Trophoblast cell (in vitro differentiated cells and primary cell): ENCODE measurements around the gene GAS2L1.

Experiments used
- DNase-seq, 2 donors: peaks; one replicate each; pipeline ENCODE4 v3.0.0-alpha.2; 2016
- H2AFZ ChIP-seq: 2 replicates; pipeline ENCODE4 v1.6.1; 2013; ENCODE audit warnings: low read length, moderate library complexity, mild to moderate bottlenecking; ENCODE audit not compliant: insufficient read depth, poor library complexity
- H2AK5ac ChIP-seq: 2 replicates; pipeline ENCODE4 v1.6.1; 2013; ENCODE audit warnings: mild to moderate bottlenecking, low read length
- H2BK120ac ChIP-seq: 2 replicates; pipeline ENCODE4 v1.6.1; 2013; ENCODE audit warnings: low read length, mild to moderate bottlenecking, moderate library complexity; ENCODE audit not compliant: insufficient read depth, poor library complexity
- H2BK12ac ChIP-seq: 2 replicates; pipeline ENCODE4 v1.6.1; 2013; ENCODE audit warnings: mild to moderate bottlenecking, low read length, moderate library complexity
- H2BK5ac ChIP-seq: 2 replicates; pipeline ENCODE4 v1.6.1; 2013; ENCODE audit warnings: low read length, low read depth, moderate library complexity, mild to moderate bottlenecking; ENCODE audit not compliant: poor library complexity
- H3K14ac ChIP-seq: 2 replicates; pipeline ENCODE4 v1.6.1; 2013; ENCODE audit warnings: mild to moderate bottlenecking, low read length
- H3K18ac ChIP-seq: 2 replicates; pipeline ENCODE4 v1.6.1; 2013; ENCODE audit warnings: mild to moderate bottlenecking, low read length
- H3K23ac ChIP-seq: 2 replicates; pipeline ENCODE4 v1.6.1; 2013; ENCODE audit warnings: low read length
- H3K27ac ChIP-seq: 2 replicates; pipeline ENCODE4 v1.5.1; 2013; ENCODE audit warnings: low read depth, mild to moderate bottlenecking, inconsistent platforms, low read length, moderate library complexity
- H3K27me3 ChIP-seq: 2 replicates; pipeline ENCODE4 v1.6.1; 2013; ENCODE audit warnings: inconsistent platforms, mild to moderate bottlenecking, low read length, moderate library complexity; ENCODE audit not compliant: insufficient read depth
- H3K36me3 ChIP-seq, 2 experiments: 1 replicate in 1 of 2; 2 replicates in 1 of 2; pipeline ENCODE4 v1.6.1; 2013; ENCODE audit warnings: low read length in 2 of 2, mild to moderate bottlenecking in 2 of 2, moderate library complexity in 1 of 2; ENCODE audit not compliant: insufficient read depth in 2 of 2, control insufficient read depth in 1 of 2
- H3K4ac ChIP-seq: 2 replicates; pipeline ENCODE4 v1.6.1; 2013; ENCODE audit warnings: low read depth, mild to moderate bottlenecking, low read length, moderate library complexity
- H3K4me1 ChIP-seq, 2 experiments: 1 replicate in 1 of 2; 2 replicates in 1 of 2; pipeline ENCODE4 v1.6.1; 2013; ENCODE audit warnings: low read length in 2 of 2, mild to moderate bottlenecking in 2 of 2, moderate library complexity in 1 of 2; ENCODE audit not compliant: insufficient read depth in 2 of 2, control insufficient read depth in 1 of 2
- H3K4me2 ChIP-seq: 2 replicates; pipeline ENCODE4 v1.6.1; 2013; ENCODE audit warnings: inconsistent platforms, mild to moderate bottlenecking, low read length, moderate library complexity
- H3K4me3 ChIP-seq: 2 replicates; pipeline ENCODE4 v1.5.1; 2013; ENCODE audit warnings: mild to moderate bottlenecking, low read depth, low read length, inconsistent platforms
- H3K79me1 ChIP-seq: one replicate; pipeline ENCODE4 v1.6.1; 2013; ENCODE audit warnings: low read length
- H3K79me2 ChIP-seq: 2 replicates; pipeline ENCODE4 v1.6.1; 2013; ENCODE audit warnings: low read length, mild to moderate bottlenecking; ENCODE audit not compliant: control insufficient read depth, insufficient read depth, poor library complexity
- H3K9ac ChIP-seq: 2 replicates; pipeline ENCODE4 v1.6.1; 2013; ENCODE audit warnings: mild to moderate bottlenecking, low read length
- H3K9me3 ChIP-seq: 2 replicates; pipeline ENCODE4 v1.6.1; 2013; ENCODE audit warnings: low read depth, mild to moderate bottlenecking, control low read depth, inconsistent platforms, low read length; ENCODE audit not compliant: insufficient read depth
- H4K12ac ChIP-seq: 2 replicates; pipeline ENCODE4 v1.6.1; 2013; ENCODE audit warnings: low read depth, mild to moderate bottlenecking, low read length, moderate library complexity
- H4K8ac ChIP-seq: 2 replicates; pipeline ENCODE4 v1.6.1; 2013; ENCODE audit warnings: low read depth, mild to moderate bottlenecking, low read length, moderate library complexity
- H4K91ac ChIP-seq: one replicate; pipeline ENCODE4 v1.6.1; 2013; ENCODE audit warnings: low read depth, mild to moderate bottlenecking, low read length, moderate library complexity
- WGBS: extraction: QIAGEN DNeasy Blood & Tissue Kit; methylation state at CpG from one replicate; pipeline ENCODE4 v1.1.7; 2013; ENCODE audit warnings: missing lambda C conversion rate; ENCODE audit not compliant: insufficient read length, insufficient coverage; ENCODE audit errors: extremely low coverage; 5-methylcytosine and 5-hydroxymethylcytosine counted together

Gene GAS2L1

GRCh38 chr22:29260031-29260560 is 46.4 kb upstream of the GAS2L1 start:
- no peak overlapping the region for H3K4me2 ChIP-seq
- no peak overlapping the region for H3K14ac ChIP-seq
- no peak overlapping the region for H3K18ac ChIP-seq
- no peak overlapping the region for H4K91ac ChIP-seq
- no peak overlapping the region for H2BK5ac ChIP-seq
- no peak overlapping the region for H3K27ac ChIP-seq
- no peak overlapping the region for H3K9ac ChIP-seq
- no peak overlapping the region for H2BK120ac ChIP-seq
- H3K79me2 ChIP-seq: no peaks in the 10 kb centered on the region
- H2AK5ac ChIP-seq: no peak overlapping the region
- H3K9me3 ChIP-seq: no peaks in the 10 kb centered on the region
- no peaks in the 10 kb centered on the region for H3K79me1 ChIP-seq
- no peaks in the 10 kb centered on the region for H3K4me1 ChIP-seq
- no peak overlapping the region for H2AFZ ChIP-seq
- no peak overlapping the region for H4K8ac ChIP-seq
- no CpG with 5 or more reads among the region's 13 CpGs for WGBS
- no peaks in the 10 kb centered on the region for H3K27me3 ChIP-seq
- peaks cover 21 to 30% of the 10 kb centered on the region in 2 experiments for H3K36me3 ChIP-seq
- H2BK12ac ChIP-seq: no peak overlapping the region
- no peak overlapping the region for H3K4me3 ChIP-seq
- H4K12ac ChIP-seq: no peak overlapping the region
- no peak overlapping the region for H3K23ac ChIP-seq
- no peak for DNase-seq
- H3K4ac ChIP-seq: no peak overlapping the region

GRCh38 chr22:29260601-29261315 is 45.7 kb upstream of the GAS2L1 start:
- Histone ChIP-seq H3K36me3 (peaks cover 27 to 37% of the 10 kb centered on the region in 2 experiments), H4K91ac (no peak overlapping the region), H2BK5ac (no peak overlapping the region), H3K4me1 (no peaks in the 10 kb centered on the region), H3K27ac (no peak overlapping the region), H3K4me2 (no peak overlapping the region), H3K9me3 (no peaks in the 10 kb centered on the region), H3K18ac (no peak overlapping the region), H2BK120ac (no peak overlapping the region), H3K79me1 (no peaks in the 10 kb centered on the region), H2AFZ (no peak overlapping the region), H2AK5ac (no peak overlapping the region), H4K8ac (no peak overlapping the region), H3K23ac (no peak overlapping the region), H3K14ac (no peak overlapping the region), H3K27me3 (no peaks in the 10 kb centered on the region), H3K4ac (no peak overlapping the region), H4K12ac (no peak overlapping the region), H3K9ac (no peak overlapping the region), H3K4me3 (no peak overlapping the region), H3K79me2 (no peaks in the 10 kb centered on the region), H2BK12ac (no peak overlapping the region)
- WGBS: no CpG with 5 or more reads among the region's 17 CpGs
- no peak for DNase-seq

GRCh38 chr22:29263791-29264276 is 42.6 kb upstream of the GAS2L1 start:
- Histone ChIP-seq H3K18ac (no peak overlapping the region), H3K4me2 (no peak overlapping the region), H3K14ac (no peak overlapping the region), H3K23ac (no peak overlapping the region), H3K4ac (no peak overlapping the region), H3K4me1 (peaks cover 9% of the 10 kb centered on the region in 2 experiments), H2AFZ (no peak overlapping the region), H3K4me3 (no peak overlapping the region), H3K79me1 (peaks cover 19% of the 10 kb centered on the region), H3K9me3 (no peaks in the 10 kb centered on the region), H3K79me2 (peaks cover 20% of the 10 kb centered on the region), H4K12ac (no peak overlapping the region), H2BK5ac (no peak overlapping the region), H2BK12ac (no peak overlapping the region), H3K36me3 (peaks cover 28 to 38% of the 10 kb centered on the region in 2 experiments), H3K9ac (no peak overlapping the region), H4K91ac (no peak overlapping the region), H2BK120ac (no peak overlapping the region), H4K8ac (no peak overlapping the region), H3K27me3 (no peaks in the 10 kb centered on the region), H2AK5ac (no peak overlapping the region), H3K27ac (no peak overlapping the region)
- no peak for DNase-seq
- WGBS: no CpG with 5 or more reads among the region's 14 CpGs

GRCh38 chr22:29265305-29265704 is 41.1 kb upstream of the GAS2L1 start:
- no peak overlapping the region for H2AFZ ChIP-seq
- no peak overlapping the region for H4K91ac ChIP-seq
- no CpG with 5 or more reads among the region's 7 CpGs for WGBS
- peaks cover 34% of the 10 kb centered on the region for H3K79me2 ChIP-seq
- H3K4me1 ChIP-seq: peaks cover 9 to 14% of the 10 kb centered on the region in 2 experiments
- H3K79me1 ChIP-seq: peaks cover 22% of the 10 kb centered on the region
- H3K4me2 ChIP-seq: no peak overlapping the region
- H3K27ac ChIP-seq: no peak overlapping the region
- H3K4me3 ChIP-seq: no peak overlapping the region
- H3K23ac ChIP-seq: no peak overlapping the region
- H3K18ac ChIP-seq: no peak overlapping the region
- H2BK5ac ChIP-seq: no peak overlapping the region
- H4K8ac ChIP-seq: no peak overlapping the region
- H2BK12ac ChIP-seq: no peak overlapping the region
- H3K9me3 ChIP-seq: no peaks in the 10 kb centered on the region
- no peak overlapping the region for H2BK120ac ChIP-seq
- H4K12ac ChIP-seq: no peak overlapping the region
- H2AK5ac ChIP-seq: no peak overlapping the region
- H3K14ac ChIP-seq: no peak overlapping the region
- peaks cover 23 to 30% of the 10 kb centered on the region in 2 experiments for H3K36me3 ChIP-seq
- H3K4ac ChIP-seq: no peak overlapping the region
- no peak for DNase-seq
- no peak overlapping the region for H3K9ac ChIP-seq
- H3K27me3 ChIP-seq: no peaks in the 10 kb centered on the region
